GM12891 (cell line): Measurements from ENCODE around the gene PTPRD.

Experiments used
- POLR2A ChIP-seq: IDR thresholded peaks from 2 replicates; pipeline ENCODE4 v1.6.1; 2011; ENCODE audit warnings: low read depth, low read length, control low read depth
- TAF1 ChIP-seq: IDR thresholded peaks from 2 replicates; pipeline ENCODE4 v1.6.1; 2011; ENCODE audit warnings: low read depth, low read length, control low read depth

DNA sequence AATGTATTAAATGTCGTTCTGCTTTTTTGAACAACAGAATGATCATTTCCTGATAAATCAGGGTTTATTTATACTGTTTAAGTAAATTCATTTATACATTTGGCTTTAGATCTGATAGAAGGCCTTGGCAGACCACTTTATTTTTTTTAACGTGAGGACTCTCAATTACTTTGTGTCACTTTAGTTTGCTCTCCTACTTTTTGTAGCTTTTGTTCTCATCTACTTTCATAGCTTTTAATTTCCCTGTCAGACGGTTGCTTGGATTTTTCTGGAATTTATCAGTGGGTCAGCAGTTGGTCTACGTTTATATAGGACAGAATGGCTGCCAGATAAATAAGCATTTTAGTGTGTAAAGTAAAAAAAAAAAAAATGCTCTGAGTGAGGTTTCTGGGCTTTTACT lies 1910.9 kb downstream of the PTPRD start:
- TF ChIP-seq POLR2A (no peak), TAF1 (no peak)
